ENCODE measurements around the gene JCHAIN. TPM values are rescaled to one million over a fixed set of nuclear protein-coding genes. Genes with fewer than 3 reads are reported as not detected.

JCHAIN gene
- total RNA-seq, 2 donors from 2014 or later = 0.62 to 2.0 TPM

DNA sequence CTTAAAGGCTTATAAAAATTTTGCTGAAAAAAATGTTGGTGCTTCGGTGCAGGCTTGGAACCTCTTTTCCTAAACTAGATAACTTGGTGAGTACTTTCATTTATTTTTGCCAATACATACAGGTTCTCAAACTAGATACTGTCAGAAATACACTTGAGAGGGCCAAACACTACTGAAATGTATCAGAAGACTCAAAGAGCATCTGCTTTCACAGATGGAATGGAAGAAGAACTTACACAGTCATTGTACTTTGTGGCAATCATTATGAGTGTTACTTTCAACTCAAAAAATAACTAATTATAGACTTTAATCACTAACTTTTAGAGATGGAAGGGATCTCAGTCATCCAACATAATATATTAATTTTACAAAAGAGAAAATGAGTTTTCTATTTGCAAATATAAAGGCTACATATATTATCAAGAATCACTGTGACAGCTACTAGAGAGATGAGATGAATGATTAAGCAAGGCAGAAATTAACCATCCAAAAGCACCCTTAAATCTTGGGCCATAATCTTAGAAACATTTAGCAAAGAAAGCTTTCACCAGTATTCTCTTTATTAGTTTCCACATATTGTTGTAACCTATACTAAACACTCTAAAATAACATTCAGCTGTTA is 36.7 kb downstream of the JCHAIN start:
- H3K36me3 ChIP-seq = no peaks in the 10 kb centered on the region
- WGBS = 86% methylated on average over 1 of the region's 1 CpG
- no peak for DNase-seq (ENCODE audit: low spot score)
- H3K27ac ChIP-seq = no peak overlapping the region
- H3K9me3 ChIP-seq = no peaks in the 10 kb centered on the region
- intact Hi-C loops (cut with DNase I) = no loop called here
- no peaks in the 10 kb centered on the region for H3K27me3 ChIP-seq (replicated peaks; ENCODE audit: insufficient read depth)
- H3K4me1 ChIP-seq (replicated peaks) = no peaks in the 10 kb centered on the region
- TF ChIP-seq POLR2AphosphoS5 (IDR thresholded peaks at IDR 0.05) = no peak
- TF ChIP-seq CTCF (IDR thresholded peaks at IDR 0.05) = no peak
- TF ChIP-seq POLR2A (IDR thresholded peaks at IDR 0.05) = no peak
- H3K4me3 ChIP-seq = no peak overlapping the region

- no peak for TF ChIP-seq CTCF (IDR thresholded peaks at IDR 0.05)
- TF ChIP-seq POLR2AphosphoS5 (IDR thresholded peaks at IDR 0.05) = no peak
- no peak for TF ChIP-seq POLR2A (IDR thresholded peaks at IDR 0.05)
- no peak for DNase-seq (ENCODE audit: low spot score)
- Histone ChIP-seq H3K4me3 (no peak within 1 kb of the TSS), H3K9me3 (no peaks in the 10 kb centered on the region), H3K27me3 (replicated peaks; ENCODE audit: insufficient read depth) (no peaks in the 10 kb centered on the region), H3K4me1 (replicated peaks) (no peaks in the 10 kb centered on the region), H3K36me3 (no peaks in the 10 kb centered on the region), H3K27ac (no peak within 1 kb of the TSS)
- intact Hi-C loops (cut with DNase I) = no loop called here
- 77% methylated on average over 2 of the region's 2 CpGs for WGBS
Measured at GRCh38 chr4:70628444-70628843, 37.9 kb downstream of the JCHAIN start, which contains the start of gene ENAM. ENAM (plus strand) TSS chr4:70628744; CDS start chr4:70629501, 757 bp downstream.

DNA sequence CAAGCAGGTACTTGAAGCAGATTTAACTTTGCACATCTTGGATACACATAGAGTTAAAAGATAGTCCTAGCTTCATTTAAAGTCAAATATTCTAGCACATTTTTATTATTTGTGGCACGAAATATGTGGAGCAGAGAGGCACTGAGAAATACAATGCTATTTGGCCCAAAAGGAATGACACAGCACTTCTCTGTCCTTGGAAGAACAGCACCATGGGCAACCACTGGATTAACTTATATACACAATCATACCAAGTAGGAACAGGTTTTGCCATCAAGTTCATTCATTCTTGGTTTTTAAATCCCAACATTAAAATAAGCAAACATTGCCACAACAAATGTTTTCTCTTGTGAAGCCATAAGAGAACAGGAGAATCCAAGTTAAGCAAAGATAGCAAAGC is 38.7 kb downstream of the JCHAIN start:
- Histone ChIP-seq H3K4me3 (no peak overlapping the region), H3K27ac (no peak overlapping the region), H3K4me1 (replicated peaks) (no peaks in the 10 kb centered on the region), H3K27me3 (replicated peaks; ENCODE audit: insufficient read depth) (no peaks in the 10 kb centered on the region), H3K36me3 (no peaks in the 10 kb centered on the region), H3K9me3 (no peaks in the 10 kb centered on the region)
- intact Hi-C loops (cut with DNase I) = no loop called here
- no peak for DNase-seq (ENCODE audit: low spot score)
- TF ChIP-seq POLR2AphosphoS5 (IDR thresholded peaks at IDR 0.05) (no peak), CTCF (IDR thresholded peaks at IDR 0.05) (no peak), POLR2A (IDR thresholded peaks at IDR 0.05) (no peak)
- WGBS = 38% methylated on average over 1 of the region's 1 CpG

DNA sequence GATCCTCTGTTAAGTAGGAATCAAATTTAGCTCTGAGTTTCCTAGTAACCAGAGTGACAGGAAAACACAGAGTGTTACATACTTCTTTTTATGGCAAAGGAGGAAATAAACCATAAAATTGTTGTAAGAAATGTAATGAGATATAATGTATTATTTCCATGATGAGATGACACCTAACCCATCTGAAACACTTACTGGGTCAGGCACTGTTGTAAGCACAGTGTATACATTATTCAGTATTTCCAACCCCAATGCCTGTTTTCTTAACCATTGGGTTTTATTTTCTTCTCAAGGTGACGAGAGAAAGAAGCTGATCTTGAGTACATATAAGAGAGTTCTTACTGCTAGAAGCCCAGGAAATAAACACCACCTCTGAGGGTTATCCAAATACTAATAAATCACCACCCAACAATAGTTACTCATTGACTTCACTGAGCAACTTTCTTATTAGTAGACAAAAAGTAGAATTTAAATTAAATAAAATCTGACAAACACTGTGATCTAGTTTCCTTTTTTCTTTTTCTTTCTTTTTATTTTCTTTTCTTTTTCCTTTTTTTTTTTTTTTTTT is 42.0 kb downstream of the JCHAIN start:
- Histone ChIP-seq H3K9me3 (no peaks in the 10 kb centered on the region), H3K4me1 (replicated peaks) (no peaks in the 10 kb centered on the region), H3K27ac (no peak overlapping the region), H3K4me3 (no peak overlapping the region), H3K36me3 (no peaks in the 10 kb centered on the region), H3K27me3 (replicated peaks; ENCODE audit: insufficient read depth) (no peaks in the 10 kb centered on the region)
- 59% methylated on average over 1 of the region's 1 CpG for WGBS
- DNase-seq (ENCODE audit: low spot score) = no peak
- intact Hi-C loops (cut with DNase I) = no loop called here
- TF ChIP-seq POLR2AphosphoS5 (IDR thresholded peaks at IDR 0.05) (no peak), POLR2A (IDR thresholded peaks at IDR 0.05) (no peak), CTCF (IDR thresholded peaks at IDR 0.05) (no peak)

GRCh38 chr4:70623323-70623722 is 43.0 kb downstream of the JCHAIN start:
- WGBS = 96% methylated on average over 3 of the region's 3 CpGs
- no peak for DNase-seq (ENCODE audit: low spot score)
- H3K36me3 ChIP-seq = no peaks in the 10 kb centered on the region
- H3K4me1 ChIP-seq (replicated peaks) = no peaks in the 10 kb centered on the region
- no peak for TF ChIP-seq POLR2AphosphoS5 (IDR thresholded peaks at IDR 0.05)
- TF ChIP-seq CTCF (IDR thresholded peaks at IDR 0.05) = no peak
- no peak for TF ChIP-seq POLR2A (IDR thresholded peaks at IDR 0.05)
- no peaks in the 10 kb centered on the region for H3K9me3 ChIP-seq
- H3K27me3 ChIP-seq (replicated peaks; ENCODE audit: insufficient read depth) = no peaks in the 10 kb centered on the region
- intact Hi-C loops (cut with DNase I) = no loop called here
- no peak overlapping the region for H3K27ac ChIP-seq
- H3K4me3 ChIP-seq = no peak overlapping the region

Measured in prostate gland (tissue), 2 donors.